Left colon (tissue), 2 donors: ENCODE results near the gene ETFA. TPM values are rescaled to one million over a fixed set of nuclear protein-coding genes. Genes with fewer than 3 reads are reported as not detected.

ENCODE experiments used
- ATAC-seq: fragments of 200-7000 bp; cut with Tn5 transposase; one replicate; pipeline ENCODE4 v1.9.1; 2020; ENCODE audit warnings: mild to moderate bottlenecking, moderate library complexity
- DNase-seq, 2 donors: peaks; one replicate each; pipeline ENCODE4 v3.0.0-alpha.2; 2020
- intact Hi-C, 2 donors: fragments of 100-400 bp; cut with DNase I in 1 of 2; cut with micrococcal nuclease in 1 of 2; formaldehyde crosslinking; loops; one replicate each; pipeline versions ENCODE4 v1.11.2 to v1.14.0; 2022; cut with DNase I, micrococcal nuclease
- total RNA-seq, 2 donors: library from RNA; stranded (reverse); fragmentation: NEBNext Ultra II Directional; extraction: Animal tissue kit (Norgen Biotek cat#: 25700); gene quantifications; one replicate each; pipeline ENCODE4 v1.2.1, GENCODE V29; 2021
- donor health status: DM: no; HTN: no; CAD: no.
- donor health status: DM: yes; HTN: yes; CAD: no.

Gene ETFA
- total RNA-seq, 2 donors from 2014 or later, result 271 to 289 TPM

GRCh38 chr15:76191539-76192244 lies 119.6 kb downstream of the ETFA start:
- intact Hi-C loops, result loop anchor here in 1 of 2 donors (10.0 kb wide), 1 partner anchor 673 kb away; no protein-coding TSS in a partner anchor

GRCh38 chr15:76190751-76191538 lies 120.3 kb downstream of the ETFA start:
- intact Hi-C loops, result loop anchor here in 1 of 2 donors (10.0 kb wide), 1 partner anchor 674 kb away; no protein-coding TSS in a partner anchor
- peak; percentile 91 for ATAC-seq
- DNase-seq, result peak; percentile 71 to 90

More at GRCh38 chr15:76191539-76192244, 119.6 kb downstream of the ETFA start:
- DNase-seq (no peak), ATAC-seq (no peak)

- peak; percentile 2 for ATAC-seq
Observed at GRCh38 chr15:76190070-76190564, 121.2 kb downstream of the ETFA start.

GRCh38 chr15:76189106-76189505 lies 122.2 kb downstream of the ETFA start:
- ATAC-seq (no peak), DNase-seq (no peak)
- intact Hi-C loops, result no loop called here

More at GRCh38 chr15:76190070-76190564, 121.2 kb downstream of the ETFA start:
- intact Hi-C loops, result loop anchor here in 1 of 2 donors (10.0 kb wide), 1 partner anchor 675 kb away; no protein-coding TSS in a partner anchor
- DNase-seq, result no peak

- no peak for ATAC-seq
- DNase-seq, result no peak
- intact Hi-C loops, result no loop called here
Observed at GRCh38 chr15:76187163-76187562, 124.1 kb downstream of the ETFA start.

- intact Hi-C loops, result no loop called here
Observed at GRCh38 chr15:76185716-76186115, 125.6 kb downstream of the ETFA start.

GRCh38 chr15:76184650-76185035 lies 126.6 kb downstream of the ETFA start:
- DNase-seq (no peak), ATAC-seq (no peak)
- intact Hi-C loops, result no loop called here

More at GRCh38 chr15:76185716-76186115, 125.6 kb downstream of the ETFA start:
- ATAC-seq (peak; percentile 73), DNase-seq (no peak)

GRCh38 chr15:76183930-76184649 lies 127.2 kb downstream of the ETFA start:
- DNase-seq (no peak), ATAC-seq (no peak)
- intact Hi-C loops, result no loop called here

- no peak for ATAC-seq
- intact Hi-C loops, result no loop called here
Observed at GRCh38 chr15:76181705-76182107, 129.6 kb downstream of the ETFA start.

GRCh38 chr15:76180321-76180720 lies 130.9 kb downstream of the ETFA start:
- intact Hi-C loops, result no loop called here
- DNase-seq, result no peak
- no peak for ATAC-seq

More at GRCh38 chr15:76181705-76182107, 129.6 kb downstream of the ETFA start:
- DNase-seq, result no peak

- intact Hi-C loops, result no loop called here
- no peak for ATAC-seq
- DNase-seq, result no peak
Observed at GRCh38 chr15:76179023-76179422, 132.2 kb downstream of the ETFA start.

- DNase-seq (no peak), ATAC-seq (no peak)
- intact Hi-C loops, result no loop called here
Observed at GRCh38 chr15:76178296-76179000, 132.8 kb downstream of the ETFA start.

- no peak for ATAC-seq
- no peak for DNase-seq
- intact Hi-C loops, result no loop called here
Observed at GRCh38 chr15:76177491-76178040, 133.7 kb downstream of the ETFA start.

GRCh38 chr15:76176487-76177085 lies 134.7 kb downstream of the ETFA start:
- ATAC-seq (no peak), DNase-seq (no peak)
- intact Hi-C loops, result no loop called here

- intact Hi-C loops, result no loop called here
- DNase-seq, result no peak
- ATAC-seq, result no peak
Observed at GRCh38 chr15:76176059-76176458, 135.2 kb downstream of the ETFA start.

- DNase-seq (no peak), ATAC-seq (no peak)
- intact Hi-C loops, result no loop called here
Observed at GRCh38 chr15:76175442-76175841, 135.8 kb downstream of the ETFA start.

- intact Hi-C loops, result no loop called here
- ATAC-seq (no peak), DNase-seq (no peak)
Observed at GRCh38 chr15:76174654-76175053, 136.6 kb downstream of the ETFA start.

- DNase-seq (no peak), ATAC-seq (no peak)
- intact Hi-C loops, result no loop called here
Observed at GRCh38 chr15:76173317-76173834, 137.9 kb downstream of the ETFA start.
